GM19455 (cell line): ENCODE data around the gene MED27.

Source experiments
- ATAC-seq: cut with Tn5 transposase; IDR thresholded peaks from one replicate; pipeline ENCODE4 v1.9.1; 2021; ENCODE audit not compliant: unreplicated experiment

Gene MED27

DNA sequence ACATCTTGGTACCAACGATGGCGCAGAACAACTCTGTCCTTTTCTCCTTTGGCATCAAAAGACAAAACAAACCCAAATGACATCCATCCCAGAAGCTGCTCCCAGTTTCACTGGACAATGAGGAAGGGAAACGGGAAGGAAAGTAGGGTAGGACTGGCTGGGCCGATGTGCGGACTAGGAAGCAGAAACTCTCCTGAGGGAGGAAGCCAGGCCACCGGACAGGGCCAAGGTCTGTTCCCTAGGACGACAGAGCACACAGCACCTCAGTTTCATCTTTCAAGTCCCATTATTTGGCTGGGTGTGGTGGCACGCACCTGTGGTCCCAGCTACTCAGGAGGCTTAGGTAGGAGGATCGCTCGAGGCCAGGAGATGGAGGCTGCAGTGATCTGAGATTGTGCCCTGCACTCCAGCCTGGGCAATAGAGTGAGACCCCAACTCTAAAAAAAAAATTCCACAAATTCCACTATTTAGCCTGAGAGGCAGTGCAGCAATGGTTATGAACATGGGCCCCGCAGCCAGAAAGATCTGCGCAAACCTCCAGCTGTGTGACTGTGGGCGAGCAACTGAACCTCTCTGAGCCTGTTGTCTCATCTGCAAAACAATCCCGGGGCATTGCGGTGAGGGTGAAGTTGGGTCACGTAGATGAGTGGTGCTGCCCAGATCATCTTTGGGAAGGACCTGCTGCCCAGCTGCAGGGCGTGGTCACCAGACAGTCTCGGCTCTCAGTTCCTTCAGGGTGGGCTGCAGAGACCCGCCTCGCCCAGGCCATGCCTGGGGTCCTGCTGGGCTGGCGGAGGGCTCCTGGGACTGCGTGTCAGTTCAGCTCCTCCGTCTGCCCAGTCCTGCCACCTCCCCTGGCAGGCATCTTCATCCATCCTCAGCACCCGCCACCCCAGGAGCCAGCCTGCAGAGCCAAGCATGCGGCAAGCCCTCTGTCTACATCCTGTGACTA lies 238.6 kb downstream of the MED27 start:
- ATAC-seq: no peak

DNA sequence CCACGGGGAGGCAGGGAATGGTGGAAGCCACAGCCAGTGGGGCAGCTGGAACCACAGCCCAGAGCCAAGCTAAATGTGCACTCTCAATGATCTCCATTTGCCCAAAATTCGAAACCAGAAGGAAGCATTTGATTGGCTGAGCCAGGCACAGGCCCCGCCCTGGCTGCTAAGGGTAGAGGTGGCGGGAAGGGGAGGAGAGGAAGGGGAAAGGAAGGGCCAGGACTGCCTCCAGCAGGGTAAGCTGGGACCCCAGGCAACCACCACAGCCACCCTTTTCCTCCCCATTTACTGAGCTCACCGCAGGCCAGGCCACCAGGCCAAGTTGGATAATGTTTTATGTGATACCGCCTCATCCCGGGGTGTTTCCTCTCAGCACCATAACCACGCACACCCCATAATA lies 239.4 kb downstream of the MED27 start:
- no peak for ATAC-seq

DNA sequence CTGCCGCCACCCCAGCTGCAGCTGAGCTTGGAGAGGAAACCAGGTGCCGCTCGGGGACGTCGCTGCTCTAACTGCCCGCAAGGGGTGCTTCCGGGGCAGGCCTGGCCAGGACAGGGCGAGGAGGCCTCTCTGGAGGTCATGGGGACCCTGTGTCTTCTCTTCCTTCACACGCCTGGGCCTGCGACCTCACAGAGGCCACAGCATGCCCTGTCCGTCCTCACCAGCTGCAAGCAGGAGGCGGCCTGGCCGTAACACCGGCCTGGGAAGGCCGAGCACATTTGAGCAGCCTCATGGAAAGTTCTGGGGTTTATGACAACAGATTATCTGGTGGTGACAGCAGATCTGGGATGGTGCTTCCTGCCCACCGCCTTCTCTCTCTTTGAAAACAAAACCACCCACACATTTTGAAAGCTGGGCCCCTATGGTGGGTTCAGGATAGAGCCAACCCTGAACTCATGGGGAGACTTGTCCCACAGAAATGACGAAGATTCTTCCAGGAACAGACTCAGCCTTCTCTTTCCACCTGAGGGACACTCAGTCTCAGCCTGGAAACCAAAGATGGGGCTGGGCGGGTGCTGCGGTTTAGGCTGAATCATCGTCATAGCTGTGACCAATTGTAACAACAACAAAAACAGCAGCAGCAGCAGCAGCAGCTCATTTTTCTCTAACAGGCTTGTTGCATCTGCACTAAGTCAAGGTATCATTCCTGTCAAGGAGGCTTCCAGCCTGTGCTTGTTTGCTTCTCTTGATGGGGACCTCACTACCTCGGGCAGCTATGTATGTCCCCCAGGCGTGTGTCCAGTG lies 240.2 kb downstream of the MED27 start:
- no peak for ATAC-seq

DNA sequence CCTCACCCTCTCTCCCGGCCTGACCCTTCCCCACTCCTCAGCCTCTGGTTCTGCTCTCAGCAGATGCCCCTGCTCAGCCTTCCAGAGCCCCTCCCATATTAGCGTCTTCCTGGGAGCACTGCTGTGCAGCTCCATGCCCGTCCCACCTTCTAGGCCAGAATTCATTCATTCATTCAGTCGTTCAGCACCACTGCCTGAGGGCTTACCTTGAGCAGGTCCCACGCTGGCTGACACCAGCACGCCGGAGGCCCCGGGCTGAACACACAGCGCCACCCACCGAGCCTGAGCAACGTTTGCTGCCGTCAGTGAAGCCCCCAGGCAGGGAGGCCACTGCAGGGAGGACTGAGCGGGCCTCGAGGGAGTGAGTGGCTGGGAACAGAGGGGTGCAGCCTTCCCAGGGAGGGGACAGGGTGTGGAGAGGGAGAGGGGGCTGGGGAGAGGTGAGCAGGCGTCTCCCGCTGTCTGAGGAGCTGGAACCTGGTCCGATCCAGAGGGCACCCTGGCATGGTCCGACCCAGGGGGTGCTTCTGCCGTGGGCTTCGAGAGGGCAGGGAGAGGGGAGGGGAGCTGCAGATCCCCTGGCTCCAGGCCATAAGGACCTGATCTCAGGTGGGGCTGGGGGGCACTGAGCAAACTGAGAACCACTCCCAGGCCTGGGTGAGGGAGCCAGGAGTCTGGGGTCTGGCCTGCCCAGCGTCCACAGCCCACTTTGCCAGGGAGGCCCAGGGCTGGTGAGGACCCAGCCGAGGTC lies 241.0 kb downstream of the MED27 start:
- no peak for ATAC-seq

DNA sequence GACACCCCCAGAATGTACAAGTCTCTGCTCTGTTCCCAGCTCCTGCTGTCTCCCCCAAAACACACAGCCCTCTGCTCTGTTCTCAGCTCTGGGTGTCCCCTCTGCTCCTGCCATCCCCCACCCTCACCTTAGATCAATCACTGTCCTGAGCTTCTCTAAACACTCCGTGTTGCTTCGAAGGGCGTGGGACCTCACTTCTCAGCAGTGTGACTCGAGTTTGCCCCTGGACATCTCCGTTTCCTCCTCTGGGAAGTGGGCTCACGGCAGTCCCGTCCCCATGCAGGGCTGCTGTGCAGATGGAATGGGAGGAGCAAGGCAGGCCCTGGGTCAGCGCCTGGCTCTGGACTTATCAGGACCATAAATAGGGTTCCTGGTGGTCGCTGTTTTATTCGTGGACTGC lies 241.8 kb downstream of the MED27 start:
- no peak for ATAC-seq

DNA sequence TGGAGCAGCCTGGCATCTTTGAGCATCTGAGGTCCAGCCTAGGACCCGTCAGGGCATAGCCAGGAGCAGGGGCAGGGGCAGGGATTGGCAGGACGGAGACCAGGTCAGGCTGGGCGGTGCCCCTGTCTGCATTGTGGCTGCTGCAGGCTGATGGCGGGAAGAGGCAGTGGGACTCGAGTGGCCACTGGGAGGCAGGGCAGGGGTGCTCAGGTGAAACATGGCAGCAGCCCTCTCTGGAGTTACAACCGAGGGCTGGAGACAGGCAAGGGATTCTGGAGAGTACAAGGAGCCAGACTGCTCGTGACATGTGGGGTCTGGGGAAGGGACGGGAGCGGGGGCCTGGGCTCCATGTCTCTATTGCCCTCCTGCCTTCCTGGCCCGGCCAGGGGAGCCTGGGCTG lies 242.4 kb downstream of the MED27 start:
- no peak for ATAC-seq

DNA sequence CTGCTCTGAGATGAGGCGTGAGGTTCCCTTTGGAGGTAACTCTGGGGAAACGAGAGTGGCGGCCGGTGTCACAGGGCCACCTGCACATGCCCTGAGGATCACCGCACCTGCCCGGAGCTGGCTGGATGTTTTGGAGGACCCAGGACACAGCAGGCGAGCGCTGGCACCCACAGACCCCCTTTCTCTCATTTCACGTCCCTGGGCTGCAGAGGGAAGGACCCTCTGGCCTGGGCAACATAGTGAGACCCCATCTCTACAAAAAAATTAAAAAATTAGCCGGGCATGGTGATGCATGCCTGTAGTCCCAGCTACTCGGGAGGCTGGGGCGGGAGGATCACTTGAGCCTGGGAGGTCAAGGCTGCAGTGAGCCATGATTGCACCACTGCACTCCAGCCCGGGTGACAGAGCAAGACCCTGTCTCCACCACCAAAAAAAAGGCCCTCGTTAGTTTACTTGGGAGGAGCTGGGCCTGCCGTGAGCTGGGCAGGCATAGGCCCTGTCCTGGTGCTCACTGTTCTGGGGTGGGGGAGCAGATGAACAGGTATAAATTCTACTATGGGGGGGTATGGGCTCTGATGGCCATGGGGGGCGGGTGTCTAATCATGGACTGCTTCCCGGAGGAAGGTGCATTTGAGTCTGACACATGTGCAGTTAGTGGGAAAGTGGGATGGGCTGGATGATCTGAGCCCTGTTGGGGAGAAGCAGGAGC lies 242.9 kb downstream of the MED27 start:
- no peak for ATAC-seq

DNA sequence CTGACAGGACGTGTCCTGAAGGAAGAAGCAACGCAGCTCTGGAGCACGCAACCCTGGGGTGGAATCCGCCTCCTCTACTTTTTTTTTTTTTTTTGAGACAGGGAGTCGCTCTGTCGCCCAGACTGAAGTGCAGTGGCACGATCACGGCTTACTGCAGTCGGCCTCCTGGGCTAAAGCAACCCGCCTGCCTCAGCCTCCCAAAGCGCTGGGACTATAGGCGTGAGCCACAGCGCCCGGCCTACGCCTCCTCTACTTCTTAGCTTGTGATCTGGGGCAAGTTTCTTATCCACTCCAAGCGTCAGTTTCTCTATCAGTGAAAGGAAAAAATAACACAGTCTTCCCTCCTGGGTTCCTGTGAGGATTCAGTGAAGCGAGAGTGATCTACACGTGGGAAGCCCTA lies 243.6 kb downstream of the MED27 start:
- ATAC-seq: no peak

DNA sequence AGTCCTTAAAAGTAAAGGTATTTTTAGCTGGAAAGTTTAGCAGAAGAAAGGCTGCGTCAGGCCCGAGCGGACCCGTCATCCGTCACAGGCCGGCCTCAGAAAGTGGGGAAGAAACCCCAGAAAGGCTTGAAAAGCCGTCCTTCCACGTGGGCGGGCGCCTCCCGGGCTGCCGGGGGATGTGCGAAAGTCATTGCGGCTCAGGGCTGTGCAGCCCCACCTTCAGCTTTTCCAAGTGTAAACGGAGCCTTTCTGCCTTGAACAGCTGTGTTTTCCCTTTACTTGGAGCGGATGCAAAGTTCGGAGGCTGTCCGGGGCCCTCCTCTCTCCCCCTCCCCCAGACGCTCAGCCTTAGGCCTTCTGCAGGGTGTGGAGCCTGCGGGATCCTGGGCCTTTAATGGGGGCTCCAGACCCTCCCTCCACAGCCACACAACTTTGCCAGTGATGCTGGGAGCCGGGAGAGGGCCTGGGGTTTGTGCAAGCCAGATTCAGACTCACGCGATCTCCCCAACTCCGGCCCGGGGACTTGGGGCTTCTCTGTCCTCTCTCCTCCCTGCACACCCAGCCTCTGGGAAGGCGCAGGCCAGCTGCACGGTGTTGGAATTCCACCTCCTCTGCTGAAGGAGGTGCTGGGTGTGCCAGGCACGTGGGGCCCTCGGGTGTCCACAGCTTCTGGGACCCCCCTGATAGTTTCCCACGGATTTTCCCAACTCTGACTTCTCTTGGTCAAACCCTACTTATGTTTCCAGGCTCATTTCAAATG lies 244.3 kb downstream of the MED27 start:
- ATAC-seq: no peak

DNA sequence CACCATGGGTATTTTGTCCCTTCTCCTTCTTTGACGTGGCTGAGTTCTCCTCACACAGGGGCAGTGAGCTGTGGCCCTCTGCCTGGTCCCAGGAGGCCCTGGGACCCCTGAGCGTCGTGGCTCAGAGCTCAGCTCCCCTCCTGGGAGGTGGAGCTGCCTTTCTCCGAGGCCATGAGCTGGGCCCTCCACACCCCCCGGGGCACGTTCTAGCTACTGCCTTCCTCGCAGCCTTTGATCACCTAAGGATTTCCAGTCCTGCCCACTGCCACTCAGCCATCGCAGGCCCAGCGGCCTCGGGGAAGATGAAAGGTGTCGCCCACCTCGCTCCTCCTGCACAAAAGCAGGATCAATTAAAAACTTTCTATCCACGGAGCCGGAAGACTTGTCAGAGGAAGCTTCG lies 244.9 kb downstream of the MED27 start:
- no peak for ATAC-seq

DNA sequence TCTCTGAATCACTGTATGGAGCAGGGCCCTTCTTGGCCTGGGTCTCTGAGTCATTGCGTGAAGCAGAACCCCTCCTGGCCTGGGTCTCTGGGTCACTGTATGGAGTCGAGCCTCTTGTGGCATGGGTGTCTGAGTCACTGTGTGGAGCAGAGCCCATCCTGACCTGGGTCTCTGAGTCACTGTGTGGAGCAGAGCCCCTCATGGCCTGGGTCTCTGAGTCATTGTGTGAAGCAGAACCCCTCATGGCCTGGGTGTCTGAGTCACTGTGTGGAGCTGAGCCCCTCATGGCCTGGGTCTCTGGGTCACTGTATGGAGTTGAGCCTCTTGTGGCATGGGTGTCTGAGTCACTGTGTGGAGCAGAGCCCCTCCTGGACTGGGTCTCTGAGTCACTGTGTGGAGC lies 245.8 kb downstream of the MED27 start:
- no peak for ATAC-seq

DNA sequence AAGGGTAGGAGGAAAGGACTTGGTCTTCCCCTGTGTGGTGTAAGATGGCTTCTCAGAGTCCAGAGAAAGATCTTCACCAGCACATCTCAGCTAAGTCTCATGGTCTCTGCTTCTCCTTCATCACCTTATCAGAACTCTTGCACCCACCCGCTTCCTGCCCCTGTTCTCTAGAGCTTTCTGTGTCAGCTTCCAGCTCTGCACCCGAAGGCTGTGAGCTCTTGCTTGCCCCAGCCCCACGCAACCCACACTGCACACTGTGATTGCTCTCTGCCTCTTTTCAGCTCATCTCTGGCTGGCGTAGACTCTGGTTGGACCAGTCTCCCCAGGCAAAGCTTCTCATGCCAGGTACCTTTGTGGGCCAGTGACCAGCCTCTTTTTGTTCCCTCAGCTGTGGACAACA lies 246.6 kb downstream of the MED27 start:
- ATAC-seq: no peak

DNA sequence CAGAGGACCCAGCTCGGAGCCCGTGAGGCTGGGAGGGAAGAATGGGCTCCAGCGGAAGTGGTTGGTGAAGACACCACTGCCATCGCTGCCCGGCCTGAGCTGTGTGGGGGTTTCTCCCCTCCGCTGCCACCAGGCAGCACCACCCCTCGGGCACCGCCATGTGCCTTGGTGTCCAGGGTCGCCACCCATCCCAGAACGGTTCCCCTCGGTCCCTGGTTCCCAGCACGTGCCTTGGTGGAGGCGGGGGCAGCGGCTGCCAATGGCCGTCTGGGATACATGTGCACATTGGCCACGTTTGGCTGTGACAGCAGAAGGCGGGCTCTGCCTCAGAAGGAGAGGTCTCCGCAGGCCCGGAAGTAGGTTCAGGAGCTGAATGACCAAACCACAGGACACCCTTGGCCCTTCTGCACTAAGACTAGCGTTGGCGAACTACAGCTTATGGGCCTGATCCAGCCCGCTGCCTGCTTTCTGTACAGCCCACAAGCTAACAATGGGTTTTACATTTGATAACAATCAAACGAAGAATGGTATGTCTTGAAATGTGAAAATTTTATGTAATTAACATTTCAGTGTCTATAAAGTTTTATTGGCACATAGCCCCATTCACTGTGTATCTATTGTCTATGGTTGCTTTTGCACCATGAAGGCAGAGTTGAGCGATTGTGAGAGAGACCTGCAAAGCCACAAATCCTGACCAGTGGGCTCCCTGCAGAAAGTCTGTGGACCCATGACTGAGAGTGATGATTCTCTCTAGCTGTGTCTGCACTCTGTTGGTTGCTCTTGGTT lies 248.1 kb downstream of the MED27 start:
- no peak for ATAC-seq

DNA sequence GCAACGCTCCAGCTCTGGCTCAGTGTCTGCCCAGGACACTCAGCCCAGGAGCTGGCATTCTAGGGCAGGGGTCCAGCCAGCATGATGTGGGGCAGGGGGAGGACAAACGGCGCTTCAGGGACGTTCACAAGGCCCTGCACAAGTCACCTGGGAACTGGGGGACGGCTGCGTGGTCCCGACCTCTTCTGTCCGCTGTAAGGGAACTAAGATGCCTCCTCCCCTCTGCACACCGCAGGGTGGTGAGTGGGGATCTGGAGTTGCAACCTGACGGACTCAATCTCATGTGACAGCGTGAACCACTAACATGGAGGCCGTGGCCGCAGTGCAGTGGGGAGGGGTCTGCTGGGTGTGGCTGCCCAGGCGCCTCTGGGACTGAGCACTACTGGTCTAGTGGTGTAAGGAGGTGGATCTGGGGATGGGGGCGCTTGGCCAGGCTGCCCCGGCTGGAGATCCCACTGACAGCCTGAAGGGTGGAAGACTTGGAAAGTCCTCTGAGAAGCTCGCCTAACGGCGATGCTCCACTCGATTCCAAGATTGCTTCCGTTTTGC lies 251.8 kb downstream of the MED27 start:
- ATAC-seq: no peak

DNA sequence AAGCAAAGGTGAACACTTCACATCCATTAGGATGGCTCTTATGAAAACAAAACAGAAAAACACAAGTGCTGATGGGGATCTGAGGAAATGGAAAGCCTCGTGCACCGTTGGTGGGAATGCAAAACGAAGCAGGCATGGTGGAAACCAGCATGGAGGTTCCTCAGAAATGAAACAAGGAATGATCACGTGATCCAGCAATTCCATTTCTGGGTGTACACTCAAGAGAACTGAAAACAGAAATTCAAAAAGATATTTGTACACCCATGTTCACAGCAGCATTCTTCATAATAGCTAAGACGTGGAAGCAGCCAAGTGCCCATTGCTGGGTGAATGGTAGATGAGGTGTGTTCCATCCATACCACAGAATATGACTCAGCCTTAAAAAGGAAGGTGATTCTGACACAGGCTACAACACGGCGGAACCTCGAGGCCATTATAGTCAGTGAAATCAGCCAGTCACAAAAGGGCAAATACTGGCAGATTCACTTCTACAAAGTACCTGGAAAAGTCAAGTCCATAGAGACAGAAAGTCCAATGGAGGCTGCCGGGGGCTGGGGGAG lies 252.6 kb downstream of the MED27 start:
- ATAC-seq: no peak

DNA sequence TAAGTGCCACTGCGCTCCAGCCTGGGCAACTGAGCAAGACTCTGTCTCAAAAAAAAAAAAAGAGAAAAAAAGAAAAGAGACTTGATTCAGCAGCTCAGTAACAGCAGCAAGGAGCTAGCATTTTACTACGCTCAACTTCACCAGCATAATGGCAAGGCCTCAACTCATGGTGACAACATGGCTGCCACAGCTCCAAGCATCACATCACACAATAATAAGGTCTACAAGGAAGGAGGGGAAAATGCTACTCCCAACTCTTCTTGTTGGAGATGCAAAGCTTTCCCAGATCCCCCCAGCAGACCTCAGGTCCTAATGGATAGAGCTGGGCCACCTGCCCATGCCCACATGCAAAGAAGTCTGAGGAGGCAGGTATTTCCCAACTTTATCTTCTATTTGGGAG lies 253.6 kb downstream of the MED27 start:
- no peak for ATAC-seq

DNA sequence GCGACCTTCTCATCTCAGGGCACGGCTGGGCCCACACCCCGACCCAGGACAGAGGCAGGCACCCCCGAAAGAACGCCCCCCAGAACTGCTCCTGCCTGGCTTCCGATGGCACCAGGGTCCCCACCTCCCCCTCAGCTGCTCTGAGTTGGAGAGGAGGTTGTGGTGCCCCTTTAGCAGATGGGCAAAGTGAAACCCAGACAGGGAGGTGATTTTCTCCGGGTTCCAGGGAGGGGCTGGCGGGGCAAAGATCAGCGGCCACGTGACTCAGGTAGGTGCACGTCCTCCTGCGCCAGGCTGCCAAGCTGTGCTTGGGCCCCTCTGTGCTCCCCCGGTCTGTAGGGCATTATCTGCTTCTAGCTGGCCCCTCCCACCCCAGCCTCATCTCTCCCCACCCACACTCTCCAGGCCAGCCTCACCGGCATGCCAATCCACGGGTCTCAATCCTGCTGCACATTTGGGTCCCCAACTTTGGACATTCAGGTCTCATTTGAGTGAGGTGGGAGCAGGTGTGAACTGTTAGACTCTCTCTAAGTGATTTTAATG lies 254.6 kb downstream of the MED27 start:
- no peak for ATAC-seq

DNA sequence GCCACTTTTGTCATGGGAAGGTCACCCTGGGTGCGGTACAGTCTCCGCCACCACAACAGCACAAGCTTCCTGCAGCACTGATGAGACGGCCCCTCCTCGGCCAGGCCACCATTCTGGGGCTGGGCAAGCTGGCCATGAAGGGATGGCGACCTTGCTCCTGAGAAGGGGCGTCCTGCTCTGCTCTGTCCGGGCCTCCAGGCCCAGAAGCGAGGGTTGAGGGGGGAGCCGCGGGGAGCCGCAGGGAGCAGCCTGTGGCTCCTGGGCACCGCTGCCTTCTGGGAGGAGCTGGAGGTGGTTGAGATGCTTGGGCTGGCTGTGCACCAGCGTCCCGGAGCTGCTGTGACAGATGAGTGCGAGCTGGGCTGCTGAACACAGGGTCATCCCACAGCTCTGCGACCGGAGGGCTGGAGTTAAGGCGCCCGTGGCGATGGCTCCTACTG lies 255.5 kb downstream of the MED27 start:
- no peak for ATAC-seq
